MCF 10A (cell line): ENCODE results near the gene PRM2. TPM values are rescaled to one million over a fixed set of nuclear protein-coding genes. Genes with fewer than 3 reads are reported as not detected.

Experiments
- BruUV-seq: library from RNA; stranded (reverse); fragments of 400-500 nt; replicated peaks from 2 replicates; lab custom pipeline; 2021; lab: Mats Ljungman, UMichigan
- CTCF ChIA-PET: fragments of 300-600 bp; sonication (Branson Sonifier 250); formaldehyde crosslinking; extraction: SDS; loops from one replicate; lab custom pipeline; 2021; ENCODE audit warnings: antibody characterized with exemption, inconsistent platforms; lab: Yijun Ruan, JAX
- POLR2A ChIA-PET: fragments of 300-600, 350-650 bp; sonication (Branson Sonifier 250); formaldehyde crosslinking; extraction: SDS; loops from one replicate; lab custom pipeline; 2020; ENCODE audit warnings: antibody characterized with exemption, inconsistent platforms; lab: Yijun Ruan, JAX
- DNase-seq: peaks from one replicate; pipeline ENCODE4 v3.0.0-alpha.2; 2018; ENCODE audit not compliant: unreplicated experiment
- H3K27ac Mint-ChIP-seq: one replicate; pipeline ENCODE4 v1.8.0; 2022; ENCODE audit warnings: mild to moderate bottlenecking, low read depth, mixed read lengths; ENCODE audit not compliant: unreplicated experiment
- H3K27me3 Mint-ChIP-seq: one replicate; pipeline ENCODE4 v1.8.0; 2022; ENCODE audit warnings: mixed read lengths; ENCODE audit not compliant: insufficient read depth, unreplicated experiment
- H3K36me3 Mint-ChIP-seq: one replicate; pipeline ENCODE4 v1.8.0; 2022; ENCODE audit warnings: mild to moderate bottlenecking, moderate library complexity, mixed read lengths; ENCODE audit not compliant: insufficient read depth, unreplicated experiment
- H3K4me1 Mint-ChIP-seq: one replicate; pipeline ENCODE4 v1.8.0; 2022; ENCODE audit warnings: mixed read lengths; ENCODE audit not compliant: insufficient read depth, unreplicated experiment
- H3K4me3 Mint-ChIP-seq: one replicate; pipeline ENCODE4 v1.8.0; 2022; ENCODE audit warnings: mild to moderate bottlenecking, moderate library complexity, mixed read lengths; ENCODE audit not compliant: unreplicated experiment
- H3K9me3 Mint-ChIP-seq: one replicate; pipeline ENCODE4 v1.8.0; 2022; ENCODE audit warnings: mixed read lengths; ENCODE audit not compliant: unreplicated experiment
- CTCF ChIP-seq: fragments of 200-600 bp; IDR thresholded peaks from one replicate; pipeline ENCODE4 v1.8.0; 2022; ENCODE audit warnings: antibody characterized with exemption, mild to moderate bottlenecking; ENCODE audit not compliant: unreplicated experiment
- intact Hi-C: fragments of 100-400 bp; cut with micrococcal nuclease; formaldehyde crosslinking; loops from 2 replicates; pipeline ENCODE4 v1.14.1; 2022
- total RNA-seq: library from RNA; stranded (reverse); gene quantifications from 2 replicates; pipeline ENCODE4 v1.2.3, GENCODE V29; 2022

PRM2 gene
- total RNA-seq, 1 experiment from 2014 or later, result not detected

- H3K4me1 Mint-ChIP-seq, result peaks cover 13% of the 10 kb centered on the region
- no peak for DNase-seq
- no peaks in the 10 kb centered on the region for H3K27me3 Mint-ChIP-seq
- no peak overlapping the region for H3K27ac Mint-ChIP-seq
- intact Hi-C loops, result no loop called here
- POLR2A ChIA-PET, result no interaction called here
- no peak for TF ChIP-seq CTCF
- no peaks in the 10 kb centered on the region for H3K9me3 Mint-ChIP-seq
- H3K36me3 Mint-ChIP-seq, result peaks cover 6% of the 10 kb centered on the region
- CTCF ChIA-PET, result interaction anchor here (1.1 kb wide), 1 partner anchor 9 kb away, joined by 4 read pairs; no protein-coding TSS in a partner anchor
- no peak overlapping the region for H3K4me3 Mint-ChIP-seq
- BruUV-seq, result no TSS peak
Observed at GRCh38 chr16:11310634-11310977, 34.3 kb upstream of the PRM2 start.

DNA sequence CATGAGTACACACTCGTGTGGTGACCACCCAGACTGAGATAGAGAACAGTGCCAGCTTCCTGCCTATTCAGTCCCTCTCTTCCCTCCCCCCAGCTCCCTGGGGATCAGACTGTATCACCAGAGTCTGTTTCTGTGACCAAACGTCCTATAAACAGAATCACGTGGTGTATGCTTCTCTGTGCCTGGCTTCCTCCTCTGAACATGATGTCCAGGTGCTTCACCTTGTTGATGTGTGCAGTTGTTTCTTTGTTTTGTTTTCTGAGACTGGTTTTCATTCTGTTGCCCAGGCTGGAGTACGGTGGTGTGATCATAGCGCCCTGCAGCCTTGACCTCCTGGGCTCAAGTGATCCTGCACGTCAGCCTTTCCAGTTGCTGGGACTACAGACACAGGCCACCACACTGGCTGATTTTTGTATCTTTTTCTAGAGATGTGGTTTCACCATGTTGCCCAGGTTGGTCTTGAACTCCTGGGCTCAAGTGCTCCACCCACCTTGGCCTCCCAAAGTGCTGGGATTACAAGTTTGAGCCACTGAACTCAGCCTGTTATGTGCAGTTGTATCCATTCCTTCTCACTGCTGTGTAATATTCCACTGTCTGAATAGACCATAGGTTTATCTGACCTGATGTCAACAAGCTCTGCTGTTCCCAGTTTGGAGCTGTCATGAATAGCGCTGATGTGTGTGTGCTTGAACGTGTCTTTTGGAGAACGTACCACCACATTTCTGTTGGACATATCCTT lies 33.8 kb upstream of the PRM2 start:
- intact Hi-C loops, result no loop called here
- BruUV-seq, result no TSS peak
- peaks cover 13% of the 10 kb centered on the region for H3K4me1 Mint-ChIP-seq
- H3K36me3 Mint-ChIP-seq, result peaks cover 6% of the 10 kb centered on the region
- DNase-seq, result no peak
- no peak overlapping the region for H3K27ac Mint-ChIP-seq
- POLR2A ChIA-PET, result no interaction called here
- no peaks in the 10 kb centered on the region for H3K27me3 Mint-ChIP-seq
- H3K9me3 Mint-ChIP-seq, result no peaks in the 10 kb centered on the region
- no peak for TF ChIP-seq CTCF
- no peak overlapping the region for H3K4me3 Mint-ChIP-seq
- CTCF ChIA-PET, result interaction anchor here (1.1 kb wide), 1 partner anchor 9 kb away, joined by 4 read pairs; no protein-coding TSS in a partner anchor

DNA sequence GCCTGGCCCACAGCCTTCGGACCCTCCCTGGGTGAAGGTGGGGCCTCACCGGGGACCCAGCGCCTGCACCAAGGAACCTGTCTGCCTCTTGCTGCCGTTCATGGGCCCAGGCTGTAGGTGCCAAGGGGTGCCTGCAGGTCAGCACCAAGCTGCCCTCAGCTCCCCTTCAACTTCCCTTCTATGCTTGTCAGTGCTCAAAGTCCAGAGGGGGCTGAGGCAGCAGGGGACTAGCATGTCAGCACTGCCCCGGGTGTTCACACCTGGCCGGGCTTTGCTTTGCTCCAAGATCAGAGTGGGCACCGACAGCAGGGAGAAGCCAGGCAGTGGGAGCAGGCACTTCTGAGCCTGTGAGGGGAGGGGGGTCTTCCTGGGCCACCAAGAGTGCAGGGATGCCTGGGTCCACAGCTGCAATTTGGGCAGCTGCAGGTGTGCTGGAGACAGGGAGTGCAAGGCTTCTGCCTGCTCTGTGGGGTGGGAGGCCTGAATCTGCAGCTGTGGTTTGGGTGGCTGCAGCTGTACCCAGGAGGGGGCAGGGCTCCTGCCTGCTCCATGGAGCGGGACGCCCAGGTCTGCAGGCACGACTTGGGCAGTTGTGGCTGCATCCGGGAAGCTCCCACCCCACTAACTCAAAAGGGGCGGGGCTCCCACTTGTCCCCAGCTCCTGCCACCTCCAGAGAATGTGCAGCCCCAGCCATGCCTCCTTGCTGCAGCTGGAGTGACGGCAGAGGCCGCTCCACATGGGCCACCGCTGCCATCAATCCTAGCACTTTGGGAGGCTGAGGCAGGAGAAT lies 32.4 kb upstream of the PRM2 start:
- BruUV-seq, result no TSS peak
- CTCF ChIA-PET, result interaction anchor here (0.5 kb wide), 1 partner anchor 673 kb away, joined by 6 read pairs; no protein-coding TSS in a partner anchor

More for the DNA sequence above, 32.4 kb upstream of the PRM2 start:
- H3K4me3 Mint-ChIP-seq, result no peak overlapping the region
- peaks cover 13% of the 10 kb centered on the region for H3K4me1 Mint-ChIP-seq
- H3K27me3 Mint-ChIP-seq, result no peaks in the 10 kb centered on the region
- no peaks in the 10 kb centered on the region for H3K9me3 Mint-ChIP-seq
- H3K36me3 Mint-ChIP-seq, result peaks cover 6% of the 10 kb centered on the region
- no peak for TF ChIP-seq CTCF
- no peak for DNase-seq
- POLR2A ChIA-PET, result no interaction called here
- intact Hi-C loops, result no loop called here
- H3K27ac Mint-ChIP-seq, result no peak overlapping the region
